ENCODE data around the gene IGSF22. TPM values are rescaled to one million over a fixed set of nuclear protein-coding genes. Genes with fewer than 3 reads are reported as not detected.

The IGSF22 gene
- total RNA-seq, 4 donors from 2014 or later, result 0.13 to 0.24 TPM; not detected in 2

DNA sequence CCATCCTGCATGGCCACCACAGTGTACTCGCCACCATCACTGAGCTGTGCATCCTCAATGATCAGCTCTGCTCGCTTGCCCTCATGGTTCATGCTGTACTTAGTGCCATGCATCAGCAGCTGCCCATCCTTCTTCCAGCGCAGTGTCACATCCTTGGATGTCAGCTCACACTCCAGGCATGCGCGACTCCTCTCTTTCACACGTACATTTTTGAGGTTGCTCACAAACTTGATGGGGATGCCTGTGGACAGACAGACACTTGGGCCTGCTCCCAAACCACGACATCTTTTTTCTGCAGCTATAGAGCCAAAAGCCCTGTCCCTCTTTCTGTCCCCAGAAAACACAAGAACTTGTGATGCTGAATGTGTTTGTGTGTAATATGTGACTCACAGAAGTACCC is 10.5 kb downstream of the IGSF22 start:
- DNase-seq (ENCODE audit: low spot score) (no peak), ATAC-seq (ENCODE audit: low FRiP score) (no peak)
- TF ChIP-seq, protein P1, sequence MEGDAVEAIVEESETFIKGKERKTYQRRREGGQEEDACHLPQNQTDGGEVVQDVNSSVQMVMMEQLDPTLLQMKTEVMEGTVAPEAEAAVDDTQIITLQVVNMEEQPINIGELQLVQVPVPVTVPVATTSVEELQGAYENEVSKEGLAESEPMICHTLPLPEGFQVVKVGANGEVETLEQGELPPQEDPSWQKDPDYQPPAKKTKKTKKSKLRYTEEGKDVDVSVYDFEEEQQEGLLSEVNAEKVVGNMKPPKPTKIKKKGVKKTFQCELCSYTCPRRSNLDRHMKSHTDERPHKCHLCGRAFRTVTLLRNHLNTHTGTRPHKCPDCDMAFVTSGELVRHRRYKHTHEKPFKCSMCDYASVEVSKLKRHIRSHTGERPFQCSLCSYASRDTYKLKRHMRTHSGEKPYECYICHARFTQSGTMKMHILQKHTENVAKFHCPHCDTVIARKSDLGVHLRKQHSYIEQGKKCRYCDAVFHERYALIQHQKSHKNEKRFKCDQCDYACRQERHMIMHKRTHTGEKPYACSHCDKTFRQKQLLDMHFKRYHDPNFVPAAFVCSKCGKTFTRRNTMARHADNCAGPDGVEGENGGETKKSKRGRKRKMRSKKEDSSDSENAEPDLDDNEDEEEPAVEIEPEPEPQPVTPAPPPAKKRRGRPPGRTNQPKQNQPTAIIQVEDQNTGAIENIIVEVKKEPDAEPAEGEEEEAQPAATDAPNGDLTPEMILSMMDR (IDR thresholded peaks at IDR 0.05), result no peak

- DNase-seq (ENCODE audit: low spot score) (no peak), ATAC-seq (ENCODE audit: low FRiP score) (no peak)
- TF ChIP-seq, protein P1 (IDR thresholded peaks at IDR 0.05), result no peak
Observed at GRCh38 chr11:18714443-18714780, 11.6 kb downstream of the IGSF22 start.

- no peak for ATAC-seq (ENCODE audit: low FRiP score)
- no peak for DNase-seq (ENCODE audit: low spot score)
Observed at GRCh38 chr11:18713646-18714442, 12.1 kb downstream of the IGSF22 start.

DNA sequence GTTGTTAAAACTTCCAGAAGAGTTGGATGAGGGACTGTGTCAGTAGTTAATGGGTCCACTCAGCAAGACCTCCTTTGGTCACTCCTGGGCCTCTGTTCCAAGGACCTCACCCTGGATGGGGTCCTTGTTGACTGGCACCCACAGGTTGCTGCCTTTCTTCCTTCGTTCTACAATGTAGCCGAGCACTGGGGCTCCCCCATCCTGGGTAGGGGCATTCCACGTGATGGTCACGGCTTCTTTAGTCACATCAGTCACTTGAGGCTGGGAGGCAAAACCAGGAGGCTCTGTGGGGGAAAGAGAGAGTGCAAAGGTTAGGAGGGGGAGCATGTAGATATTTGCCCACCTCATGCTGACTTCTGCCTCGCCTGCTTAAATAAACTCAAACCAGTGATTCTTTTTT is 15.4 kb downstream of the IGSF22 start:
- no peak for DNase-seq (ENCODE audit: low spot score)
- no peak for ATAC-seq (ENCODE audit: low FRiP score)
- TF ChIP-seq, protein P1 (IDR thresholded peaks at IDR 0.05), result no peak

More at GRCh38 chr11:18713646-18714442, 12.1 kb downstream of the IGSF22 start:
- TF ChIP-seq, protein P1 (IDR thresholded peaks at IDR 0.05), result no peak

- ATAC-seq (ENCODE audit: low FRiP score) (no peak), DNase-seq (ENCODE audit: low spot score) (no peak)
- TF ChIP-seq, protein P1 (IDR thresholded peaks at IDR 0.05), result no peak
Observed at GRCh38 chr11:18709414-18709813, 16.6 kb downstream of the IGSF22 start.

DNA sequence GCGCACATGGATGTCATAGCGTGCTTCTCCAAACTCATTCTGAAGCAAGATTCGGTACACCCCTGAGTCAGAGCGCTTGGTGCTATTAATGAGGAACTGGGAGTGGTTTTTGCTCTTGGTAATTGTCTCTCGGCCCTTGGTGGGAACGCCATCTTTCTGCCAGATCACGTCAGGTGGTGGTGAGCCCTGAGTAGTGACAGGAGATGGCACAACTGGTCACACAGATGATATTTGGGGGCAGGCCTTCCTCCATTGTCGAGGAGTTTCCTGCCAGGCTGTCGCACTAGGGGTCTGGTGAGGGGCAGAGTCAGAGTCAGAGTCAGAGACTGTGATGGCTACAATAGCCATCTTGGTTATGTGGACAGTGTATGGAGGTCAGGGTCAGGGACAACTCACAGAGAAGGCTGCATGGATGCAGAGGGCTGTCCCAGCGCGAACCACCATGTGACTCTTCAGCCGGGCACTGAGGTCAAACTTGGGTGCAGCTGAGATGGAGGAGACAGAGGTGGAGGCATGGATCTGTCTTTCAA is 18.1 kb downstream of the IGSF22 start:
- TF ChIP-seq, protein P1 (IDR thresholded peaks at IDR 0.05), result no peak
- no peak for ATAC-seq (ENCODE audit: low FRiP score)
- no peak for DNase-seq (ENCODE audit: low spot score)
